Right kidney (tissue), 1 donor: ENCODE data around the gene SERPINA5.
A peak's percentile ranks its signal among the peaks of the same experiment; 100 is the strongest.
"Not testable (repeated sequence)": the region's sequence is repeated elsewhere in the genome, so short reads cannot be mapped to it uniquely, and the experiment has no call there.

Source experiments
- DNase-seq: peaks from one replicate; pipeline ENCODE4 v3.0.0-alpha.2; 2016

Gene SERPINA5

GRCh38 chr14:94622653-94623421 lies 41.6 kb downstream of the SERPINA5 start:
- DNase-seq, result no peak

GRCh38 chr14:94623422-94623809 lies 42.2 kb downstream of the SERPINA5 start:
- DNase-seq, result no peak

GRCh38 chr14:94623856-94624499 lies 42.8 kb downstream of the SERPINA5 start:
- no peak for DNase-seq

GRCh38 chr14:94624537-94625352 lies 43.5 kb downstream of the SERPINA5 start:
- DNase-seq, result no peak

GRCh38 chr14:94625353-94625635 lies 44.1 kb downstream of the SERPINA5 start:
- no peak for DNase-seq

GRCh38 chr14:94628578-94628977 lies 47.4 kb downstream of the SERPINA5 start:
- DNase-seq, result no peak

GRCh38 chr14:94630396-94630795 lies 49.2 kb downstream of the SERPINA5 start:
- no peak for DNase-seq

GRCh38 chr14:94631050-94631449 lies 49.8 kb downstream of the SERPINA5 start:
- DNase-seq, result no peak

- DNase-seq, result no peak
Measured at GRCh38 chr14:94631536-94632304, 50.5 kb downstream of the SERPINA5 start.

GRCh38 chr14:94632305-94632590 lies 51.0 kb downstream of the SERPINA5 start:
- DNase-seq, result no peak

GRCh38 chr14:94633121-94633520 lies 51.9 kb downstream of the SERPINA5 start:
- DNase-seq, result no peak

- no peak for DNase-seq
Measured at GRCh38 chr14:94635154-94635553, 53.9 kb downstream of the SERPINA5 start.

- DNase-seq, result no peak
Measured at GRCh38 chr14:94636744-94637412, 55.7 kb downstream of the SERPINA5 start.

GRCh38 chr14:94637814-94638213 lies 56.6 kb downstream of the SERPINA5 start:
- DNase-seq, result not testable (repeated sequence)

GRCh38 chr14:94638339-94638738 lies 57.1 kb downstream of the SERPINA5 start:
- peak; percentile 22 for DNase-seq

- DNase-seq, result no peak
Measured at GRCh38 chr14:94638961-94639817, 58.0 kb downstream of the SERPINA5 start.

GRCh38 chr14:94640721-94641631 lies 59.8 kb downstream of the SERPINA5 start:
- no peak for DNase-seq

- no peak for DNase-seq
Measured at GRCh38 chr14:94641632-94641955, 60.4 kb downstream of the SERPINA5 start.
